Glomerular visceral epithelial cell (primary cell): Measurements from ENCODE around the gene NPBWR2.

Source experiments
- DNase-seq: peaks from one replicate; pipeline ENCODE4 v3.0.0-alpha.2; 2016; ENCODE audit errors: extremely low spot score

NPBWR2 gene

GRCh38 chr20:64073476-64074183 is 33.7 kb downstream of the NPBWR2 start:
- DNase-seq: no peak

- no peak for DNase-seq
Observed at GRCh38 chr20:64072498-64073063, 34.8 kb downstream of the NPBWR2 start.

GRCh38 chr20:64071341-64072332 is 35.7 kb downstream of the NPBWR2 start:
- DNase-seq: no peak

- no peak for DNase-seq
Observed at GRCh38 chr20:64070244-64070993, 36.9 kb downstream of the NPBWR2 start.

- peak; percentile 51 for DNase-seq
Observed at GRCh38 chr20:64069614-64070243, 37.6 kb downstream of the NPBWR2 start.

- DNase-seq: no peak
Observed at GRCh38 chr20:64069209-64069613, 38.2 kb downstream of the NPBWR2 start.

- no peak for DNase-seq
Observed at GRCh38 chr20:64068386-64069208, 38.8 kb downstream of the NPBWR2 start.

- no peak for DNase-seq
Observed at GRCh38 chr20:64067733-64068307, 39.5 kb downstream of the NPBWR2 start.

- no peak for DNase-seq
Observed at GRCh38 chr20:64067005-64067632, 40.2 kb downstream of the NPBWR2 start.

- peak; percentile 97 for DNase-seq
Observed at GRCh38 chr20:64065974-64066343, 41.4 kb downstream of the NPBWR2 start.

GRCh38 chr20:64065062-64065973 is 42.0 kb downstream of the NPBWR2 start:
- no peak for DNase-seq

- peak; percentile 81 for DNase-seq
Observed at GRCh38 chr20:64064145-64064698, 43.1 kb downstream of the NPBWR2 start.

GRCh38 chr20:64063389-64064144 is 43.8 kb downstream of the NPBWR2 start:
- no peak for DNase-seq

- DNase-seq: peak; percentile 96
Observed at GRCh38 chr20:64062596-64063388, 44.6 kb downstream of the NPBWR2 start, which contains the start of gene TCEA2. Gene TCEA2, plus strand, starts transcription at chr20:64063198. Its CDS starts 115 bp downstream, at chr20:64063313.

GRCh38 chr20:64062276-64062595 is 45.1 kb downstream of the NPBWR2 start:
- no peak for DNase-seq

GRCh38 chr20:64058536-64058935 is 48.8 kb downstream of the NPBWR2 start:
- DNase-seq: peak; percentile 41
